GM12875 (cell line): ENCODE measurements around the gene MAP4K4.

ENCODE experiments used
- H3K4me3 ChIP-seq: one replicate; pipeline ENCODE4 v1.5.1; 2011; ENCODE audit warnings: low read depth, low read length, control low read depth
- CTCF ChIP-seq: IDR thresholded peaks from 2 replicates; pipeline ENCODE4 v1.5.1; 2011; ENCODE audit warnings: low read depth, mild to moderate bottlenecking, control low read depth, inconsistent platforms, low read length, moderate library complexity, borderline replicate concordance; ENCODE audit not compliant: insufficient read depth

Gene MAP4K4

GRCh38 chr2:101775636-101776035 is 78.1 kb downstream of the MAP4K4 start:
- no peak overlapping the region for H3K4me3 ChIP-seq
- TF ChIP-seq CTCF, result no peak

- no peak for TF ChIP-seq CTCF
Measured at GRCh38 chr2:101776172-101777043, 78.9 kb downstream of the MAP4K4 start.

GRCh38 chr2:101777337-101777736 is 79.8 kb downstream of the MAP4K4 start:
- no peak overlapping the region for H3K4me3 ChIP-seq
- TF ChIP-seq CTCF, result no peak

More at GRCh38 chr2:101776172-101777043, 78.9 kb downstream of the MAP4K4 start:
- H3K4me3 ChIP-seq, result no peak overlapping the region

- H3K4me3 ChIP-seq, result no peak overlapping the region
- no peak for TF ChIP-seq CTCF
Measured at GRCh38 chr2:101778102-101778501, 80.6 kb downstream of the MAP4K4 start.

GRCh38 chr2:101779190-101779589 is 81.7 kb downstream of the MAP4K4 start:
- TF ChIP-seq CTCF, result no peak
- no peak overlapping the region for H3K4me3 ChIP-seq

GRCh38 chr2:101779656-101780055 is 82.1 kb downstream of the MAP4K4 start:
- no peak for TF ChIP-seq CTCF
- H3K4me3 ChIP-seq, result no peak overlapping the region

GRCh38 chr2:101781326-101781725 is 83.8 kb downstream of the MAP4K4 start:
- no peak for TF ChIP-seq CTCF
- H3K4me3 ChIP-seq, result no peak overlapping the region
